Fibroblast of upper back skin (primary cell): Measurements from ENCODE around the gene FAU.

Source experiments
- DNase-seq: peaks from one replicate; pipeline ENCODE4 v3.0.0-alpha.2; 2013

The FAU gene

GRCh38 chr11:65071907-65072630 is 49.9 kb downstream of the FAU start:
- no peak for DNase-seq
